HG03575 (cell line): ENCODE measurements around the gene NMUR1.

Source experiments
- ATAC-seq: cut with Tn5 transposase; IDR thresholded peaks from one replicate; pipeline ENCODE4 v1.9.1; 2021; ENCODE audit not compliant: unreplicated experiment, insufficient number of reproducible peaks, low FRiP score; ENCODE audit errors: extremely low read depth

NMUR1 gene

DNA sequence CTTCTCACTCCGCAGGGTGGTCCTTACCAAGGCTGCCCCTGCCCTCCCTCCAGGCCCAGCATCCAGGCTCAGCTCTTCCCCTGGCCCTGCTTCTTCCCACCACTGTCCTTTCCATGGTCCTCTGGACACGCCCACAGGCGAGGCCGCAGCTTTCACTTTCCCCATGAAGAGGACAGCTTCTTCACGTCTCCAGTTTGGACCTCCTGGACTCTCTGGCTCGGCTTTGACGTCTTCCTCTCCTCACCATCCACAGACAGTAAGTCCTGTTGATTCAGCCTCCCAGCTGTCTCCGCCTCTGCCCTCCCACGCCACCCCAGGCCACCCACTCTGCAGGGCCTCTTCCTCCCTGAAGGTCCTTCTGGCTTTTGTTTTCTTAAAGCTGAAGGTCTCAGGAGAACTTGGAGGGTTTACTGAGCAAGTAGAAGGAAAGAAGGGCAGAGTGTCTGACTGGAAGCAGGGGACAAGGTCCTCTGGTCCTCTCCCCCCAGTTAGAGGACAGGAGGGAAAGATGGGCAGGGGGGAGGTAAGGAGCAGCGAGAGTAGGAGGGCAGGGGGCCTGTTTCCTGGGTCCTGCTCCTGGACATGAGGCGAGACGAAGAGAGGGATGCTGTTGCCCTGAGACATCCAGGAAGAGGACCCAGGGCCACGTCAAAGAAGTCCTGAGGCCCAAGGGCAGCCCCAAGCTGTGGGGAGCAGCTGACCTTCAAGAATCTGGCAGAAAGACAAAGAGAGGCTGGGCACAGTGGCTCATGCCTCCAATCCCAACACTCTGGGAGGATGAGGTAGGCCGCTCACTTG is 24.7 kb upstream of the NMUR1 start:
- no peak for ATAC-seq

DNA sequence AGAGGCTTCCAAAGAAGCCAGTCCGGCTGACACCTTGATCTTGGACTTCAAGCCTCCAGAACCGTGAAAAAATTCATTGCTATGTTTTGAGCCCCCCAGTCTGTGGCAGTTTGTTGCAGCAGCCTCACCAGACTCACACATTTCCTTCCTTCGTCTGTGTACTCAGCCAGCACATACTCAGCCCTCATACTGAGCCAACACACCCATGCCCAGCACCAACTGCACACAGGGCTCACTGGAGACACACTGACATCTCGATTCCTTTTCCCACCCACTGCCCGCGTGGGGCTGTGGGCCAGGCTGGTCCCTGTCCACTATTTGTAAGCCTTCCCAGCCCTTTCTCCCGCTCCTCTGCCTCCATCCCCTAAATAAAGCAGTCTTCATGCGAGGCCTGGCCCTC is 24.1 kb upstream of the NMUR1 start:
- no peak for ATAC-seq

DNA sequence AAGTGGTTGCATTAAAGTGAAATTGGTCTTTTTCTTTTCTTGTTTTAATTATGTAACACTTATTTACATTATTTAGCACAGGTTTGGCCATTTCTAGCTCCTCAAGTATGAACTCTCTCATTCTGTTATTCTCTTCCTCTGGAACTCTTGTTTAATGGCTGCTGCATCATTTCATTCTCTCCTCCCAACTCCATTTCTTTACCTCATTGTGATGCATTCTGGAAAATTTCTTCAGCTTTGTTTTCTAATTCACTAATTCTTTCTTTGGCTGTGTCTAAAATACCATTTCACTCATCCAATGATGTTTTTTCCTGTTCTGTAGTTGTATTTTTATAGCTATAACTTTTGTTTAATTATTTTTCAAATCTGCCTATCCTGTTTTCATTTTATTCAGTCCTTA is 22.5 kb upstream of the NMUR1 start:
- no peak for ATAC-seq

DNA sequence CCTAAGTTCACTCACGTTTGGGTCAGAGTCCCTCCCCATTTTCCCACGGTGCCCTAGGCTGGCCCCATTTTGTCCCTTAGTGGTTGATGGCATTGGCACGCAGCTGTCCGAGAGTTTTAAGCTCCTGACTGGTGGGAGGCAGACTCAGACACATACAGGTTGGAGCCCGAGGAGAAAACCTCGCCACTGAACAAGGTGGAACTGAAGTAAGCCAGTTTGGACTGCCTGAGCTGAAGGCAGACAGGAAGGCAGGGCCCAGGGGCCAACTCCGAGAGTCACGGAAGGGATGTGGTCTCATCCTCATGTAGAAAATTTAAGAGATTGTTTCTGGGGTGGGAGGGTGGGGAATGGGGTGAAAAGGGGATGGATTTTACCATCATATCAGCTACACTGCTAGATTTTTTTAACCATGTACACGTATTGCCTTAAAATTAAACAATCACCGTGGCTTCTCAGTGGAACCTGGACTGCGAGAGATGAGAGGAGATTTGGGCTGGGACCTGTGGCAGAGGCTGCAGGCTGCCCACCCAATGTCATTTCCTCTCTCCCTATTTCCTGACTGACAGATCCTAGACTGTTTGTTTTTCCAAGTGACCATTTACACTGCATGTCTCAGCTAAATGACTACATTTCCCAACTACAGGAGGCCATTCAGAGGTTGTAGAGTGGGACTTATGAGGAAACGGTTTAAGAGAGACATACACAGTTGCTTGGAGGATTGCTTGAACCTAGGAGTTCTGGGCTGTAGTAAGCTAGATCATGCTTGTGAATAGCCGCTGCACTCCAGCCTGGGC is 19.4 kb upstream of the NMUR1 start:
- ATAC-seq = no peak

DNA sequence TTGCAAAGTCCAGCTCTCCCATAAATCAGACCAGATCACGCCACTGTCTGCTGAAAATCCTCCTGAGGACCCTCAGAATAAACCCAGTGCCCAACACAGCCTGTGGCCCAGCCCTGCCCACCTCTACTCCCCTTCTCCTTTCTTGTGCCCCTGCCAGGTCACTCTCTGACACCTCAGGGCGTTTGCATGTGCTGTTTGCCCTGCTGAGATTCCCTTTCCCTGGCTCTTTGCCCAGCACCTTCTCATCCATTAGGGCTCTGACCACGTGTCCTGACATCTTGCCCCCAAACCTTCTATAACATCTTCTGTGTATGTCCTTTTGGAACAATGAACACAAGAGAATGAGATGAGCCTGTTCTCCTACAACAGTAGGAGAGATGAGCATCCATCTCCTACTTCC is 18.5 kb upstream of the NMUR1 start:
- no peak for ATAC-seq

DNA sequence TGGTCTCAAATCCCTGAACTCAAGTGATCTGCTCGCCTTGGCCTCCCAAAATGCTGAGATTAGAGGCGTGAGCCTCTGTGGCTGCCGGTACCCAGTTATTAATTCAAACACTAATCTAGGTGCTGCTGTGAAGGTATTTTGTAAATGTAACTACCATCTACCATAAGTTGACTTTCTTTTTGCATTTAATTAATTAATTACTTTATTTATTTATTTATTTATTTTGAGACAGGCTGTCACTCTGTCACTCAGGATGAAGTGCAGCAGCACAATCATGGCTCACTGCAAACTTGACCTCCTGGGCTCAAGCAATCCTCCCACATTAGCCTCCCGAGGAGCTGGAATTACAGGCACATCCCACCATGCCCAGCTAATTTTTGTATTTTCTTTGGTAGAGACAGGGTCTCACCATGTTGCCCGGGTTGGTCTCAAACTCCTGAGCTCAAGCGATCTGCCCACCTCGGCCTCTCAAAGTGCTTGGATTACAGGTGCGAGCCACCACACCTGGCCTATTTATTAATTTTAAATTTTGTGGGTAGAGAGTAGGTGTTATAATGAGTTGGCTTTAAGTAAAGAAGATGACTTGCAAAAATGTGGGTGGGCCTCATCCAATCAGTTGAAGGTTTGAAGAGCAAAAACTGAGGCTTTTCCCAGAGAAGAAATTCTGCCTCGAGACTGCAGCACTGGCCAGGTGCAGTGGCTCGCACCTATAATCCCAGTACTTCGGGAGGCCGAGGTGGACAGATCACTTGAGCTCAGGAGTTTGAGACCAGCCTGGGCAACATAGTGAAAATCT is 17.3 kb upstream of the NMUR1 start:
- no peak for ATAC-seq

DNA sequence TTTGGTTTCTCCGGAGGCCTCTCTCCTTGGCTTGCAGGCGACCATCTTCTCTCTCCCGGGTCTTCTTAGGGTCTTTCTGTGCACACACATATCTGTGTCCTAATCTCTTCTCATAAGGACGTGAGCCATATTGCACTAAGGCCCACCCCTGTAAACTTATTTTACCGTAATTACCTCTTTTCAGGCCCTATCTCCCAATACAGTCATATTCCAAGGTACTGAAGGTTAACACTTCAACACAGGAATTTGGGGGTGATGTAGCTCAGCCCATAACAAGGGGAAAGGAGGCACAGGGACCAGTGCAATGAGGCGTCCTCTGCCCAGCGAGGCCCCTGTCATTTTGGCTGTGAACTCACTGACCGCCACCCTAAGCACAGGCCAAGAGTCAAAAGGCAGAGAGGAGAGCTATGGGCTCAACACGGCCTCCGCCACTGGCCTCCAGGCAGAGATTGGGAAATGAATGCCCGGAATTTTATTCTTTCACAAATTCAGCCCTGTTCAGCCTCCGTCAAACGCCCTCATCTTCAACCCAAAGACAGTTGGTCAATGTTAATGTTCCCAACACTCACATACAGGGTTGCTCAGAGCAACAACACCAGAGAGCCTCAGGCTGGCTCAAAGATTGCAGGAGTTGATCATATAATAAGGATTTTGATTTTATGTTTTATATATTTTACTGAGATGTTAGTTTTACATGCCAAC is 15.9 kb upstream of the NMUR1 start:
- no peak for ATAC-seq

DNA sequence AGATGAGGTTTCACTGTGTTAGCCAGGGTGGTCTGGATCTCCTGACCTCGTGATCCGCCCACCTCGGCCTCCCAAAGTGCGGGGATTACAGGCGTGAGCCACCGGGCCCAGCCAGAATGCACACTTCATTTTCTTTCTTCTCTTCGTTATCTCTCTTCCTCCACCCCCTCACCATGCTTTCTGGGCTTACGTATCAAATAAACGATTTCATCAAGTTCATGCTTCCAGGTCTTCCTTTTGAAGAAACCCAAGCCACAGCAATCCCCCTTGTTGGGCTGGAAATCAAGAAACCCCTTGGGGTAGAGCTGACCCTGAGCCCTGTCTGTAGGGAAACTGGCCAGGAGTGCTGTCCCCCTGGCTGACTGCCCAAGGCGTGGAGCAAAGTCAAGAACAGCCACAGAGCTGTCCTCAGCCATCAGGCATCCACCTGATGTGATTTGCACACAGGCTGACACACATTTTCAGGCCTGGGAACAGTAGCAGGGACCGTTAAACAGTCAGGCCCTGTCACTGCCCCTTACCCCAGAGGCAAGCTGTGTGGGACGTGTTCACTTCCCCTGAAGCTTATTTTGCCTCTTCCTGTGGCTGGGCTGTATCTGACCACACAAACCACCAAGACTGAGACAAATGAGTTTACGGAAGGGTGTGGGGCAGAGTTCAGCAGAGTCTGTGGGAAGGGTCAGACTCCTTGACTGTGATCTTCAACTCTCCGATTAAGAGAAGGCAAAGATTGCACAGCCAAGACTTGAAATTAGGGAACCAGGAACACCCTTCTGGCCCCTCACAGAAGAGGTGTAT is 15.1 kb upstream of the NMUR1 start:
- ATAC-seq = peak; percentile 96

DNA sequence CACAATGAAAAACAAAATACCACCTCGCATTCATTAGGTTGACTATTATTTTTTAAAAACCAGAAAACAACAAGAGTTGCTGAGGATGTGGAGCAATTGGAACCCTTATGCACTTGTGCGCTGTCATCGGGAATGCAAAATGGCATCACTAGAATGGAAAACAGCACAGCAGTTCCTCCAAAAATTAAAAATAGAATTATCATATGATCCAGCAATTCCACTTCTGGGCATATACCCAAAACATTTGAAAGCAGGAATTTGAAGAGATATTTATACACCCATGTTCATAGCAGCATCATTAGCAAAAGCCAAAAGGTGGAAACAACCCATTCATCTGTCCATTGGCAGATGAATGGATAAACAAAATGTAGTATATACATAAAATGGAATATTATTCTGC is 11.9 kb upstream of the NMUR1 start:
- ATAC-seq = no peak

DNA sequence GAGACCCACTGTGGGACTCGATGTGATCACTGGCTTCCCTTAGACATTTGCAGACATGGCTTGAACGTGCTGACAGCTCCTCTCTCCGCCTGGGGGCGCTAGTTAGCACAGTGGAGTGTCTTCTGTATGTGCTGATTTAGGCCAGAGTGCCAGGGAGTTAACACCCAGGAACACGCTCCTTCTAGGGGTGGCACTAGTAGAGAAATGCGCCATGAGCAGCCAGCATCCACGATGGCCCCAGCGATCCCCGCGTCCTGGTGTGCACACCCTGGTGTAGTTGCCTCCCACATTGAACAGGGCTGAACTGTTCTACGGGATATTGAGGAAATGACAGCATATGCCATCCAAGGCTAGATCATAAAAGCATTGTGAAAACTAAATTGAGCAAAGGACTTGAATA is 11.4 kb upstream of the NMUR1 start:
- no peak for ATAC-seq

DNA sequence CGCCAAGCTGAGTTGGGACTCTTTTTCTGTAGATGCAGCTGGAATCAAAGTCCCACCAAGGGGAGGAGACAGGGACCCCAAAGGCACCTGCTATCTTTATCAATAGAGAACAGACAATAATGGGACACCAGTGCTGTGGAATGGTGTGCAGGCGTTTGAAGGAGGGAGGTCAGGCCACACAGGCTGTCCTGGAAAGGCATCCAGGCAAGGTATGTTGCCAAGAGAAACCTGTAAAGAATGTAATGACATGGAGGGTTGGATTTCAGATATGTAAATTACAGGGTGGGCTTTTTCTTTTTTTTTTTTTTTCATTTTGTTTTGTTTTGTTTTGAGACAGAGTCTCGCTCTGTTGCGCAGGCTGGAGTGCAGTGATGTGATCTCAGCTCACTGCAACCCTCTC is 9.7 kb upstream of the NMUR1 start:
- ATAC-seq = no peak

DNA sequence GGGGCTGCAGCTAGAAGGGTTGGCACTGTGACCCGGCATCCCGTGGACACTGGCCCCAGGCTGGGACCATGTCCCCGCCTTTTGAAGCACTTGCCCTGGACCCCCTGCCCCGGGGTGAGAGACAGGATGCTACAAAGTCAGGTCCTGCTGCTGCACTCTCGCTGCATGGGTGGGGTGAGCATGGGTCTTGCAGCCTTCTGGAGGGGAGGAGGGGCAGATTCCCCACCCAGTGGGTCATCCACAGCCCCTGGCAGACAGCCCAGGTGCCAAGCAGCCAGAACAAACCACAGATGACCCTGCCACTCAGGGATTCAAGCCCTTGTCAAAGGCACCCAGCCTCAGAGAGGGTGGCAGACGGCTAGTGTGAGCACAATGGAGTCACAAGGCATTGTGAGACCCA is 5.7 kb upstream of the NMUR1 start:
- no peak for ATAC-seq

DNA sequence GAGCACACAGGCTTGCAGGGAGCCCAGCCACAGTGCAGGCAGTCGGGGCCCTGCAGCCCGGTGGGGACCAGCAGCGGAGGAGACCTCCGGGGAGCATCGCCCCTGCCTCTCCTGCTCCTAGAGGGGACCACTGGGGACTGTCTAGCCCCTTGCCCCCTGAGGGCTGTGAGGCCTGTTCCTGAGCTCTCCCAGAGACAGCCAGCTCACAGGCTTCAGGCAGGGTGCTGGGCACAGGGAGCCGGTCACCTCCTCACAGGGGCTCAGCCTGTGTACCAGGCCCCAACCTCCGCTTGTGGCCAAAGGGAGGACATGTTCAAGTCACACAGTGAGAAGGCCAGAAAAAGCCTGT is 3.5 kb upstream of the NMUR1 start:
- no peak for ATAC-seq

DNA sequence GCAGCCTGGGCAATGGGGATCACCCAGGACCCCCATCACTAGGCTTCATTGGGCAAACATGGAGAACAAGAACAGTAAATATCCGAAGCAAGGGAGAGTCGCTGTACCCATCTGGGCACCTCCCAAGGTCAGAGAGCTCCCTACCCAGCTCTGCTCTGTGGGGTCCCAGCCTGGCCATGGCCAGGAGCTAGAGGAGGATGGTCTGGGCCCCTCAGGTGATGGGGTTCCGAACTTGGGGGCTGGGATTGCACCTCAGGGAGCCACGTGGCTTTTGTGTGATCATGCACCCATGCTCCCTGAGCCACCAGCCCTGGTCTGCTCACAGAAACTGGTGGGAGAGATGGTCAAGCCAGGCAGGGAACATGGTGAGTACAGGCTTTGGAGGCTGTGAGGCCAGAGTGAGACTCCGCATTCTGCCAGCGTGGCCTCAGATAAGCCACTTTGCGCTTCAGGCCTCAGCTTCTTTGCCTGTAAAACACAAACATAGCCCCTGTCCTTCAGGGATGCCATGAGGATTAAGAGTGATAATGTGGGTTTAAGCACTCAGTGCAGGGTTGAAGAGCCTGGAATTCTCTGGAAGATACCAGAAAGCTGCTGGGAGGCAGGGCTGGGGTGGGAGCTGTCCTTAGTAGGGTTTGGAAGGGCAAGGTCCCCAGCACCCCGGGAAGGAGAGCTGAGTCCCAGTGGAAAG is 3.0 kb upstream of the NMUR1 start:
- no peak for ATAC-seq

DNA sequence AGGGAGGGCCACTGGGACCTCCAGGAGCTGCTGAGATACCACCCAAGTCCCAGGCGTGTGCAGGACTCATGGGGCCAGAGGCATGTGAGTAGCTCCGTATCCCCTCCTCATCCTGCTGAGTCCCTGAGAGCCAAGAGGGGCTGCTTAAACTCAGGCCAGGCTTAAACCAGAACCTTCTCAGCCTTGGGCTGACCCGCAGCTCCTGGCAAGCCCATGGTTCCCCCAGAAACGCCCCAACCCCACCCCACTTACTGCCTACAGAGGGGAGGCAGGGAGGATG is 2.5 kb upstream of the NMUR1 start:
- ATAC-seq = no peak

DNA sequence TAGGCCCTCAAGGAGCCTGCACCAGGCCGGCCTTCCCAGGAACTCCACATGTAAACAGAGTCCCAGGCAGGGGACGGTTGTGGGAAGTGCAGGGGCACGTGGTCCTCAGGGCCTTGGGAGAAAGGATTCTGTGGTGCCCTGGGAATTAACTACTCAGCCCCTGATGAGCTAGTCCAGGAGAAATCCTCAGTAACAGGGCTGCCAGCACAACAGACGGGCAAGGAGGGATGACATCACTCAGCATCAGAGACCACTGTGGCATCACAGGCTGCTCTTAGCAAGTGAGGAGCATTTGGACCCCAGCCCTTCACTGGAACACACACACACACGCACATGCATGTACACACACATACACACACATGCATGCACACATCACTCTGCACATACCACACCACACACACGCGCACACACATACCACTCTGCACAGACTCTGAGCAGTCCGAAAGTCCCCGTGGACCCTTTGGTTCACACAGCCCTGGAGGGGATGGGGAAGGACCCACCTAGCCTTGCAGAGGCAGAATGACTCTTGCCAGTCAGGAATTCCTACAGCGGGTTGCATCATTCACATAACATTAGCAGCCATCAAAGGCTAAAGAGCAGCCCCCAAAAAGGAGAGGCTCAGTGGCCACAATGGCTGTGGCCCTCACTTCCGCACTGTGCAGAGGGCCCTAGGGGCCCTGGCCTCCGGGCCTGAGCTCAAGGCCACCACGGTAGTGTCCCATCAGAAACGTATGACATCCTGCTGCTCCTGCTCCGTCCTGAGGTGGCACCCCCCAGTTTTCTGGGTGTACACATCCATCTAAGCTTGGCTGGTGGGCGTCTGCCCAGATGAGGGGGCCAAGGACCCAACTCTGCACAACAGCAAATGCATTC is 1.9 kb upstream of the NMUR1 start:
- no peak for ATAC-seq

DNA sequence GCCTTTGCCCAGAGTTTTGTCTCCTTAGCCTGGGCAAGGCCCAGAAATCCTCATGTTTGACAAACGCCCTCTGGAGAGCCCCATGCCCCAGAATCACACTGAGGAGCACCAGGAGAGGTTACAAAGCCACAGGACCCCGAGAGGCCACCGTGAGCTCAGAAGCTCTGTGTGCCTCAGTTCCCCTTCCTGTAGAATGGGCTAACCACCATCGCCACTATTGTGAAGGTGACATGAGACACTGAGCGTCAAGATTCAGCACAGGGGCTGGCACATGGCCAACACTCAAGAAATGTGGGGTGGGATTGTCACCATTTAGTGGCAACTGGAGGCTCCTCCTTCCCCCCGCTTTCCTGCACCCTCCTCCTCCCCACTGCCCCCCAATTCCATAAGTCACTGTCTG is 1.2 kb upstream of the NMUR1 start:
- no peak for ATAC-seq
